H9 (cell line): ENCODE measurements around the gene ZC3H18. TPM values are rescaled to one million over a fixed set of nuclear protein-coding genes. Genes with fewer than 3 reads are reported as not detected.

ENCODE experiments used
- DNase-seq: peaks from one replicate; pipeline ENCODE4 v3.0.0-alpha.2; 2017
- H2AFZ ChIP-seq: one replicate; pipeline ENCODE4 v1.6.1; 2013; ENCODE audit warnings: mild to moderate bottlenecking, low read length, control low read depth, moderate library complexity
- H2AK5ac ChIP-seq: 2 replicates; pipeline ENCODE4 v1.6.1; 2013; ENCODE audit warnings: low read length, control low read depth, mixed read lengths; ENCODE audit not compliant: insufficient read length
- H2BK120ac ChIP-seq: one replicate; pipeline ENCODE4 v1.6.1; 2013; ENCODE audit warnings: low read depth, mild to moderate bottlenecking, low read length, control low read depth, inconsistent platforms; ENCODE audit not compliant: poor library complexity, severe bottlenecking
- H2BK12ac ChIP-seq: 2 replicates; pipeline ENCODE4 v1.6.1; 2013; ENCODE audit warnings: low read length, control low read depth, mixed read lengths, low read depth; ENCODE audit not compliant: insufficient read length
- H2BK15ac ChIP-seq: 2 replicates; pipeline ENCODE4 v1.6.1; 2013; ENCODE audit warnings: low read depth, low read length, control low read depth
- H2BK20ac ChIP-seq: one replicate; pipeline ENCODE4 v1.6.1; 2013; ENCODE audit warnings: low read depth, mild to moderate bottlenecking, low read length, control low read depth, inconsistent platforms; ENCODE audit not compliant: poor library complexity, severe bottlenecking
- H2BK5ac ChIP-seq: 2 replicates; pipeline ENCODE4 v1.6.1; 2013; ENCODE audit warnings: low read length, control low read depth, mixed read lengths; ENCODE audit not compliant: insufficient read length
- H3K14ac ChIP-seq: 2 replicates; pipeline ENCODE4 v1.6.1; 2013; ENCODE audit warnings: low read length, control low read depth; ENCODE audit not compliant: insufficient read depth
- H3K18ac ChIP-seq: 2 replicates; pipeline ENCODE4 v1.6.1; 2013; ENCODE audit warnings: low read depth, mild to moderate bottlenecking, mixed read lengths, low read length, control low read depth; ENCODE audit not compliant: insufficient read length
- H3K23ac ChIP-seq: 2 replicates; pipeline ENCODE4 v1.6.1; 2013; ENCODE audit warnings: low read length, control low read depth, mixed read lengths, low read depth; ENCODE audit not compliant: insufficient read length
- H3K23me2 ChIP-seq: 2 replicates; pipeline ENCODE4 v1.6.1; 2013; ENCODE audit warnings: low read depth, mild to moderate bottlenecking, mixed read lengths, low read length, control low read depth; ENCODE audit not compliant: insufficient read length, poor library complexity, severe bottlenecking
- H3K27ac ChIP-seq: 2 replicates; pipeline ENCODE4 v1.5.1; 2013; ENCODE audit warnings: low read length, control low read depth, mixed read lengths, low read depth; ENCODE audit not compliant: insufficient read length
- H3K27me3 ChIP-seq: 2 replicates; pipeline ENCODE4 v1.6.1; 2013; ENCODE audit warnings: low read length, control low read depth, inconsistent platforms; ENCODE audit not compliant: insufficient read depth
- H3K4ac ChIP-seq: 2 replicates; pipeline ENCODE4 v1.6.1; 2013; ENCODE audit warnings: low read depth, mild to moderate bottlenecking, control low read depth, inconsistent platforms, low read length, moderate library complexity
- H3K4me1 ChIP-seq: 2 replicates; pipeline ENCODE4 v1.6.1; 2013; ENCODE audit warnings: low read length, control low read depth, inconsistent platforms; ENCODE audit not compliant: insufficient read depth
- H3K4me2 ChIP-seq: 2 replicates; pipeline ENCODE4 v1.6.1; 2013; ENCODE audit warnings: low read length, control low read depth, mixed read lengths; ENCODE audit not compliant: insufficient read length, insufficient read depth
- H3K56ac ChIP-seq: 2 replicates; pipeline ENCODE4 v1.6.1; 2013; ENCODE audit warnings: low read depth, mild to moderate bottlenecking, mixed read lengths, low read length, control low read depth; ENCODE audit not compliant: insufficient read length
- H3K79me1 ChIP-seq: 2 replicates; pipeline ENCODE4 v1.6.1; 2013; ENCODE audit warnings: low read depth, mild to moderate bottlenecking, moderate library complexity, low read length, control low read depth, inconsistent platforms; ENCODE audit not compliant: insufficient read depth, poor library complexity, severe bottlenecking
- H3K79me2 ChIP-seq: 2 replicates; pipeline ENCODE4 v1.6.1; 2013; ENCODE audit warnings: low read length, control low read depth, inconsistent platforms; ENCODE audit not compliant: insufficient read depth
- H3K9ac ChIP-seq: 2 replicates; pipeline ENCODE4 v1.6.1; 2013; ENCODE audit warnings: low read length, control low read depth, mixed read lengths; ENCODE audit not compliant: insufficient read length; ENCODE audit errors: extremely low read depth
- H3K9me3 ChIP-seq: one replicate; pipeline ENCODE4 v1.6.1; 2013; ENCODE audit warnings: low read depth, low read length, inconsistent platforms; ENCODE audit not compliant: control insufficient read depth
- H3T11ph ChIP-seq: one replicate; pipeline ENCODE4 v1.6.1; 2013; ENCODE audit warnings: mild to moderate bottlenecking, low read length, control low read depth, inconsistent platforms
- H4K20me1 ChIP-seq: one replicate; pipeline ENCODE4 v1.6.1; 2013; ENCODE audit not compliant: control insufficient read depth, insufficient read length, insufficient read depth
- H4K5ac ChIP-seq: 2 replicates; pipeline ENCODE4 v1.6.1; 2013; ENCODE audit warnings: low read depth, mild to moderate bottlenecking, mixed read lengths, low read length, control low read depth; ENCODE audit not compliant: insufficient read length
- H4K8ac ChIP-seq: replicated peaks from 2 replicates; pipeline ENCODE4 v1.6.1; 2013; ENCODE audit warnings: low read length, control low read depth, mixed read lengths, low read depth; ENCODE audit not compliant: insufficient read length
- H4K91ac ChIP-seq: 2 replicates; pipeline ENCODE4 v1.6.1; 2013; ENCODE audit warnings: low read depth, mild to moderate bottlenecking, moderate library complexity, mixed read lengths, low read length, control low read depth; ENCODE audit not compliant: insufficient read length
- H3K27ac Mint-ChIP-seq, 3 experiments: 2 replicates in 2 of 3; 3 replicates in 1 of 3; pipeline ENCODE4 v1.8.0; 2020 to 2021; ENCODE audit warnings: mixed read lengths in 3 of 3, mild to moderate bottlenecking in 1 of 3, moderate library complexity in 1 of 3
- H3K27me3 Mint-ChIP-seq: 2 replicates; pipeline ENCODE4 v1.8.0; 2021; ENCODE audit warnings: low read depth, mild to moderate bottlenecking, moderate library complexity, mixed read lengths
- H3K36me3 Mint-ChIP-seq, 3 experiments: 2 replicates in 2 of 3; 3 replicates in 1 of 3; pipeline ENCODE4 v1.8.0; 2020 to 2021; ENCODE audit warnings: low read depth in 3 of 3, mixed read lengths in 3 of 3; ENCODE audit not compliant: insufficient read depth in 1 of 3
- H3K4me1 Mint-ChIP-seq, 2 experiments: 2 replicates each; pipeline ENCODE4 v1.8.0; 2020; ENCODE audit warnings: mixed read lengths in 2 of 2
- H3K4me3 Mint-ChIP-seq, 2 experiments: 2 replicates in 1 of 2; 3 replicates in 1 of 2; pipeline ENCODE4 v1.8.0; 2020 to 2021; ENCODE audit warnings: mild to moderate bottlenecking in 2 of 2, mixed read lengths in 2 of 2, moderate library complexity in 1 of 2
- H3K9me3 Mint-ChIP-seq, 2 experiments: 2 replicates in 1 of 2; 3 replicates in 1 of 2; pipeline ENCODE4 v1.8.0; 2020; ENCODE audit warnings: mild to moderate bottlenecking in 2 of 2, mixed read lengths in 2 of 2, moderate library complexity in 1 of 2
- CTCF ChIP-seq: fragments of 200-600 bp; sonication (generic); conservative IDR thresholded peaks from 3 replicates; pipeline ENCODE4 v1.8.0; 2021; ENCODE audit warnings: antibody characterized with exemption, mild to moderate bottlenecking
- WGBS: extraction: QIAGEN DNeasy Blood & Tissue Kit; methylation state at CpG from one replicate; pipeline ENCODE4 v1.1.7; 2013; ENCODE audit warnings: missing lambda C conversion rate, low lambda C conversion rate, mixed read lengths; ENCODE audit not compliant: insufficient read length; ENCODE audit errors: extremely low coverage; 5-methylcytosine and 5-hydroxymethylcytosine counted together
- total RNA-seq: library from RNA; stranded (reverse); gene quantifications from 2 replicates; pipeline ENCODE4 v1.2.1, GENCODE V29; 2021

The ZC3H18 gene
- total RNA-seq, 1 experiment from 2014 or later = 69.7 TPM

GRCh38 chr16:88627531-88628411 is 57.6 kb downstream of the ZC3H18 start:
- no peak overlapping the region for H3K18ac ChIP-seq
- TF ChIP-seq CTCF = no peak
- no peaks in the 10 kb centered on the region for H4K20me1 ChIP-seq
- H2AK5ac ChIP-seq = no peak overlapping the region
- no peaks in the 10 kb centered on the region for H3K9me3 ChIP-seq
- Mint-ChIP-seq H3K27ac (0 out of 7 replicates have a peak overlapping the region, but pooled peaks of 1 of the 3 experiments have one; percentile 51), H3K27me3 (no peaks in the 10 kb centered on the region), H3K4me3 (no peak overlapping the region), H3K4me1 (peaks cover 0 to 20% of the 10 kb centered on the region in 2 experiments; a peak in 3 of 4 replicates), H3K36me3 (peaks cover 23 to 73% (median 67%) of the 10 kb centered on the region in 3 experiments; a peak in 6 of 7 replicates), H3K9me3 (no peaks in the 10 kb centered on the region; a peak in 2 of 5 replicates)
- H2BK120ac ChIP-seq = no peak overlapping the region
- no peak overlapping the region for H4K91ac ChIP-seq
- no peaks in the 10 kb centered on the region for H3K79me1 ChIP-seq
- H3K4me2 ChIP-seq = no peak overlapping the region
- no peak overlapping the region for H2AFZ ChIP-seq
- WGBS = no CpG with 5 or more reads among the region's 27 CpGs
- no peak overlapping the region for H3K56ac ChIP-seq
- H3K14ac ChIP-seq = no peak overlapping the region
- H2BK12ac ChIP-seq = no peak overlapping the region
- no peak overlapping the region for H2BK15ac ChIP-seq
- H3K79me2 ChIP-seq = no peaks in the 10 kb centered on the region
- no peak overlapping the region for H3K23ac ChIP-seq
- no peaks in the 10 kb centered on the region for H3K27me3 ChIP-seq
- H3K23me2 ChIP-seq = no peaks in the 10 kb centered on the region
- no peak overlapping the region for H4K5ac ChIP-seq
- H2BK5ac ChIP-seq = no peak overlapping the region
- no peak overlapping the region for H2BK20ac ChIP-seq
- no peak overlapping the region for H4K8ac ChIP-seq
- H3K4me1 ChIP-seq = no peaks in the 10 kb centered on the region
- no peak overlapping the region for H3K27ac ChIP-seq
- no peak for DNase-seq
- no peak overlapping the region for H3K9ac ChIP-seq
- no peak overlapping the region for H3K4ac ChIP-seq
- H3T11ph ChIP-seq = no peak overlapping the region
